Colonic mucosa (tissue), 4 donors: ENCODE measurements around the gene EIF4EBP2. TPM values are rescaled to one million over a fixed set of nuclear protein-coding genes. Genes with fewer than 3 reads are reported as not detected.

Experiments
- DNase-seq: peaks from one replicate; pipeline ENCODE4 v3.0.0-alpha.2; 2020
- H3K27ac ChIP-seq: fragments of 200-600 bp; one replicate; pipeline ENCODE4 v1.8.0; 2021
- H3K27me3 ChIP-seq: fragments of 200-600 bp; one replicate; pipeline ENCODE4 v1.8.0; 2021
- H3K36me3 ChIP-seq: fragments of 200-600 bp; one replicate; pipeline ENCODE4 v1.8.0; 2021
- H3K4me1 ChIP-seq: fragments of 200-600 bp; one replicate; pipeline ENCODE4 v1.8.0; 2021; ENCODE audit warnings: mild to moderate bottlenecking
- H3K4me3 ChIP-seq: fragments of 200-600 bp; one replicate; pipeline ENCODE4 v1.8.0; 2021
- H3K9ac ChIP-seq, 2 donors: one replicate each; pipeline ENCODE4 v1.7.0; 2013; ENCODE audit warnings: control low read depth in 2 of 2, low read depth in 2 of 2, low read length in 2 of 2
- H3K9me3 ChIP-seq: fragments of 200-600 bp; one replicate; pipeline ENCODE4 v1.8.0; 2021
- intact Hi-C: fragments of 100-400 bp; cut with DNase I; formaldehyde crosslinking; loops from one replicate; pipeline ENCODE4 v1.14.1; 2022
- total RNA-seq, 2 donors: library from RNA; stranded (reverse); fragmentation: NEBNext Ultra II Directional in 1 of 2; extraction: Animal tissue kit (Norgen Biotek cat#: 25700) in 1 of 2; gene quantifications; one replicate each; pipeline ENCODE4 v1.2.1, GENCODE V29; 2021
- TF ChIP-seq, protein P1 (sequence below): fragments of 200-600 bp; IDR thresholded peaks from one replicate; pipeline ENCODE4 v1.8.0; 2022; ENCODE audit warnings: antibody characterized with exemption, mild to moderate bottlenecking
- donor health status: healthy.
- donor health status: DM: no; HTN: no; CAD: no.
- donor health status: DM: no; HTN: no; CAD: no.

The EIF4EBP2 gene
- total RNA-seq, 2 donors from 2014 or later = 77.1 to 77.7 TPM

DNA sequence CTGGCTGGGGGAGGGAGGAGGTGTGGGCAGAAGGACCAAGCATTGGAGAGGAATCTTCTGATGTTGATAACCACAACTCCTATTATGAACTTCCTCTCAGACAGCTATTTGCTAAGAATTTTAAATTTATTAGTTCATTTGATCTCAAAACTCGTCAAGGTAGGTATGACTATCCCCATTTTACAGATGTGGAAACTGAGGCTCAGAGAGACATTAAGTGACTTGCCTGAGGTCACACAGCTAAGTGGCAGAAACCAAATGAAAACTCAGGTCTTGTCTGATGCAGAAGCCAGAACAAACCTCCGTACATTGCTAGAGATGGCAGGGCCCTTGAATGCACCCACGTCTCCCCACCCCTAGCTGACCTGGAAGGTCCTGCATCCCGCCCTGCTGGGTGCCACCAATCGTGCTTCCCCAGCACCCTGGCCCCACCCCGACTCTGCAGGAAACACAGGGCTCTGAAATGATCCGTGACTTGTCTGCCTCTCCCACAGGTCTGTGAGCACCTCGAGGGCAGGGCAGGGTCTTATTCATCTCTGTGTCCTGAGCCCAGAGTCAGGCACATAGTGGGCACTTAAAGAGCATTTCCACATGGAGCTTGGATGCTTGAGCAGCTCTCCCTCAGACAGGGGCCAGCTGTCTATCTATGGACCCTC is 69.0 kb downstream of the EIF4EBP2 start:
- TF ChIP-seq, protein P1, sequence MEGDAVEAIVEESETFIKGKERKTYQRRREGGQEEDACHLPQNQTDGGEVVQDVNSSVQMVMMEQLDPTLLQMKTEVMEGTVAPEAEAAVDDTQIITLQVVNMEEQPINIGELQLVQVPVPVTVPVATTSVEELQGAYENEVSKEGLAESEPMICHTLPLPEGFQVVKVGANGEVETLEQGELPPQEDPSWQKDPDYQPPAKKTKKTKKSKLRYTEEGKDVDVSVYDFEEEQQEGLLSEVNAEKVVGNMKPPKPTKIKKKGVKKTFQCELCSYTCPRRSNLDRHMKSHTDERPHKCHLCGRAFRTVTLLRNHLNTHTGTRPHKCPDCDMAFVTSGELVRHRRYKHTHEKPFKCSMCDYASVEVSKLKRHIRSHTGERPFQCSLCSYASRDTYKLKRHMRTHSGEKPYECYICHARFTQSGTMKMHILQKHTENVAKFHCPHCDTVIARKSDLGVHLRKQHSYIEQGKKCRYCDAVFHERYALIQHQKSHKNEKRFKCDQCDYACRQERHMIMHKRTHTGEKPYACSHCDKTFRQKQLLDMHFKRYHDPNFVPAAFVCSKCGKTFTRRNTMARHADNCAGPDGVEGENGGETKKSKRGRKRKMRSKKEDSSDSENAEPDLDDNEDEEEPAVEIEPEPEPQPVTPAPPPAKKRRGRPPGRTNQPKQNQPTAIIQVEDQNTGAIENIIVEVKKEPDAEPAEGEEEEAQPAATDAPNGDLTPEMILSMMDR = no peak
- H3K4me1 ChIP-seq = peaks cover 1% of the 10 kb centered on the region
- intact Hi-C loops = no loop called here

DNA sequence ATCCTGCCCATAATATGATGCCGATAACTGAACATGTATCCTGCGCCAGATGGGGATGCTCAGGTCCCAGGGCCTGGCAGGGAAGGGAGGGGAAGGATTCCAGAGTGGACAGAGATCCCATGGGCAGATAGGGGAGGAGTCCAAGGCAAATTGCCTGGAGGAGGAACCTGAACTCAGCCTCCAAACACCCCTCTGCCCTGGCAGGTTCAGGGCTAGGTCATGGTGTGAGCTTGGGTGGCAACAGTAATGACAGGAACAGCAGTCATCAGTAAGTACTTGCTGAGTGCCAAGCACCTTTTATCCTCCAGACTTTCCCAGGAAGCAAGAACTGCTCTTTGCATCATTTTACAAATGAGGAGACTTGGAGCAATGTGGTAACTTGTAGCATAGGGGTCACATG is 70.8 kb downstream of the EIF4EBP2 start:
- no peak overlapping the region for H3K4me3 ChIP-seq
- H3K4me1 ChIP-seq = peaks cover 11% of the 10 kb centered on the region
- no peaks in the 10 kb centered on the region for H3K27me3 ChIP-seq
- no peak for DNase-seq
- no peaks in the 10 kb centered on the region for H3K9me3 ChIP-seq
- no peak overlapping the region for H3K27ac ChIP-seq
- TF ChIP-seq, protein P1 = no peak
- intact Hi-C loops = no loop called here
- no peaks in the 10 kb centered on the region for H3K36me3 ChIP-seq
- no peak overlapping the region for H3K9ac ChIP-seq

More for the DNA sequence above, 69.0 kb downstream of the EIF4EBP2 start:
- H3K27me3 ChIP-seq = no peaks in the 10 kb centered on the region
- H3K27ac ChIP-seq = no peak overlapping the region
- H3K36me3 ChIP-seq = no peaks in the 10 kb centered on the region
- no peak overlapping the region for H3K9ac ChIP-seq
- DNase-seq = no peak
- H3K9me3 ChIP-seq = no peaks in the 10 kb centered on the region
- no peak overlapping the region for H3K4me3 ChIP-seq

DNA sequence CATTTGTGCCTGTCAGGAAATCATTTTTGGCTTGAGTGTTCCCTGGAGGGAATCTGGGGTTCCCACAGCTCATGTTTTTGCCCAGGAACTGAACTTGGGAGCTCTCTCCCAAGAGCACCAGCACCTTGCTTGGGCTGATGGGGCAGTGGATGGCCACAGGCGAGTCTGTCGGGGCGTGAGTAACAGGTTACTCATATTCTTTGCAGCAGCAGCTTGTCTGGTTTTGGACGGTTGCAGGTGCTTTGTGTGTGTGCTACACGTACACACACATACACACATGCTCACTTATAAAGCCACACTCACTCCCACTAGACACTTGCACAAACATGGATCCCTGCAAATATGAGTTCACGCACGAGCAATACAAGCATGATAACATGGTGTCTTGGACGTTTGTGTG is 71.7 kb downstream of the EIF4EBP2 start:
- intact Hi-C loops = no loop called here
- H3K4me1 ChIP-seq = peaks cover 11% of the 10 kb centered on the region
- DNase-seq = no peak
- H3K9ac ChIP-seq = no peak overlapping the region
- no peaks in the 10 kb centered on the region for H3K36me3 ChIP-seq
- no peak overlapping the region for H3K4me3 ChIP-seq
- no peaks in the 10 kb centered on the region for H3K9me3 ChIP-seq
- no peak overlapping the region for H3K27ac ChIP-seq
- TF ChIP-seq, protein P1 = no peak
- no peaks in the 10 kb centered on the region for H3K27me3 ChIP-seq

DNA sequence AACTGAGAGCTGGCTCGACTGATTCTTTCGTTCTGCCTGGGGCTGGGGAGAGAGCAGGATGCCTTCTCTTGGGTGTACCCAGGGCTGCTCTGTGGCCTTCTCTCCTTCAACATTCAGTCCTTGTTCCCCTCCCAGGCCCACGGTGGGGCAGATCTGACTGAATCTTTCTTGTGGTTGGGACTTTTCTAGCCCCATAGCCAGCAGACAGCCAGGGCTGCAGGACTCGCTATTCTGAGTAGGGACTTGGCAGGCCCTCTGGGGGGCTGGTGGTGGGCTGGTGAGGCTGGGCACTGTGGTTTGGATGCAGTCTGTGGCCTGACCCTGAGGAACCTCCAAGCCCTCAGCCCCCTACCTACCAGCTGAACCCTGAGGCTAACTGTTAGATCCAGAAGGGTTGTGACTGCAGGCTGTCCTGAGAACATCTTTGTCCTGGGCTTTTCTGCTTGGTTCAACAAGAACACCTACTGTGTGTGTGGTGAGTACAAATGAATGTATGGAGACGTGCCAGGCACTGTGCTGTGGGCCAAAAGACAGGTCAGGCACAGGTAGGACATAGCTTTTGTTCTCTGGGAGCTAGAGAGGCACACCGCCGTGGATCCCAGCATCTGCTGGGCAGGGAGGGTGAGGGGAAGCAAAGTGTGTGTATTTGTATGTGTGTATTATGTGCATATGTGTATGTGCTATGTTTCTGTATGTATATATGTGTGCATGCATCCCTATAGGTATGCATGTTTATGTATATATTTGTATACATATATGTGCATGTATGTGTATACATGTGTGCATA is 72.5 kb downstream of the EIF4EBP2 start:
- no peaks in the 10 kb centered on the region for H3K9me3 ChIP-seq
- peaks cover 11% of the 10 kb centered on the region for H3K4me1 ChIP-seq
- no peak for DNase-seq
- intact Hi-C loops = no loop called here
- H3K27ac ChIP-seq = no peak overlapping the region
- no peak overlapping the region for H3K4me3 ChIP-seq
- TF ChIP-seq, protein P1 = no peak
- H3K27me3 ChIP-seq = no peaks in the 10 kb centered on the region
- H3K36me3 ChIP-seq = no peaks in the 10 kb centered on the region
- H3K9ac ChIP-seq = no peak overlapping the region

DNA sequence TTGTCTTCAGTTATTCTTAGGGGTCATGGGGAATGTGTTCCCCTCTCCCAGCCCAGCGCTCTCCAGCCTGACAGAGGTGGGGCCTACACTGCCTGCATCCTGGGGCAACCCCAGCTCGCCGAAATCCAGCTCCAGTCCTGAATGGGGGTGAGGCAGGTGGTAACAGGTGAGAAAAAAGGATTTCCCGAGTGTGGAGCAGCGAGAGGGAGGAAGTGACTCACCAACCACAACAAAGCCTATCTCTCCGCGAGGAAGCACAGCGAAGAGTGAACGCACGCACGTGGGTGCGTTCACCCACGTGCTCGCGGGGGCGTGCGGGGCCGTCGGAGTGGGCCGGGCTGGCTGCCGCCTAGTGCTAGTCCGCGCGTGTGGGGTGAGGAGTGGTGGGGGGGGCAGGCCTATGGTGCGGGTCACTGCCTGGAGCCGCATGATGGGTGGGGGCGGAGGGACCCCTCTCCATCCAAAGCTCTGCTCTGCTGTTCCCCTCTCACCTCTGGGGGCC is 73.8 kb downstream of the EIF4EBP2 start:
- Histone ChIP-seq H3K4me1 (peaks cover 11% of the 10 kb centered on the region), H3K36me3 (no peaks in the 10 kb centered on the region), H3K27ac (peak overlapping the region; percentile 22), H3K4me3 (peak overlapping the region; percentile 46), H3K9ac (no peak overlapping the region), H3K9me3 (no peaks in the 10 kb centered on the region), H3K27me3 (no peaks in the 10 kb centered on the region)
- intact Hi-C loops = no loop called here
- TF ChIP-seq, protein P1 = no peak
- no peak for DNase-seq

Other genes starting within 250 kb of the EIF4EBP2 start
- gene SAR1A, start 233.6 kb upstream of the EIF4EBP2 start, total RNA-seq = 10 to 100 TPM; 83.4 to 89.9 TPM
- gene PPA1, start 170.7 kb upstream of the EIF4EBP2 start, total RNA-seq = 100 to 1,000 TPM; 180 to 186 TPM
- under 1 TPM; 0.07 to 0.08 TPM for gene NPFFR1, start 120.1 kb upstream of the EIF4EBP2 start, total RNA-seq
- 1 to 10 TPM; 5.0 to 9.8 TPM for gene LRRC20, start 21.5 kb upstream of the EIF4EBP2 start, total RNA-seq
- under 1 TPM in 1 of 2 donors, not detected in 1; 0.17 TPM for gene NODAL, start 37.5 kb downstream of the EIF4EBP2 start, total RNA-seq
- 1 to 10 TPM; 1.3 to 2.5 TPM for gene PALD1, start 74.6 kb downstream of the EIF4EBP2 start, total RNA-seq
- gene PRF1, start 198.6 kb downstream of the EIF4EBP2 start, total RNA-seq = 1 to 10 TPM in 1 of 2 donors, under 1 TPM in 1; 0.96 to 1.3 TPM